COR-L47 (cell line): ENCODE results near the gene NAA16.
A peak's percentile ranks its signal among the peaks of the same experiment; 100 is the strongest.
"Not testable (repeated sequence)": the region's sequence is repeated elsewhere in the genome, so short reads cannot be mapped to it uniquely, and the experiment has no call there.

ENCODE experiments used
- DNase-seq: peaks from one replicate; lab custom pipeline; 2025; lab: John Stamatoyannopoulos, UW

NAA16 gene

DNA sequence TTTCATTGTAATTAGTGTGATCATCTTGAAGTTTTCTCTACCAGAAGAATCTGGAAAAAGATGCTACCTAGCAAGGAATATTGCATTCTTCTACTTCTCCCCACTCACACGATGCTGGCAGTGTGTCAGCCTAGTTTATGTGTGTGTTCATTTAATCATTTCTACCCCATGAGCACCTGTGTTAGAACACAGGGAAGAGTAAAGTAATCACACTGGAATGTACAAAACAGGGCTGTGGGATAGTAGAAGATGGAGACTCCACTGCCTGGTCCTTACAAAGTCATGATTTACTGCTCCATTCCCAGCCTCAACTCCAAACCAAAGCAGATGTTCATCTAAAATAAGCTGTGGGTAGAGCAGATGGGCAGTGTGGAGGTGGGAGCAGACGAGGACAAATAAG, 98.5 kb downstream of the NAA16 start:
- no peak for DNase-seq

- no peak for DNase-seq
Measured at GRCh38 chr13:41411060-41411459, 100.0 kb downstream of the NAA16 start.

DNA sequence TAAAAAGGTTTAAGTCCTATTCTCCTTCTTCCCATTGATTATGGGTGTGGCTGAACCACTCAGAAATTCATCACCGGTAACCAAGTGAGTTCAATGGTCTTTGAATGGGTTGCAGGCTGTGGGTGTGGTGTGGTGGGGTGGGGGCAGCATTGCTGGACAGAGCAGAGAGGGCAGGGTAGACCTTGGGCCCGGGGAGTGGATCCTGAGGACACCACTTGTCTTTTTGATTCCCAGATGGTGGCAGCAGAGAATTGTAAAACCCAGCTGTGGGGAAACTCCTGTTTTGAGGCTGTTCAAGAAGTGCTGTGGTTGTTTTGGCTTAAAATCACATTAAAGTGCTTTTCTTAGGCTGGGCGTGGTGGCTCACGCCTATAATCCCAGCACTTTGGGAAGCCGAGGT, 100.5 kb downstream of the NAA16 start:
- DNase-seq, result peak; percentile 11

DNA sequence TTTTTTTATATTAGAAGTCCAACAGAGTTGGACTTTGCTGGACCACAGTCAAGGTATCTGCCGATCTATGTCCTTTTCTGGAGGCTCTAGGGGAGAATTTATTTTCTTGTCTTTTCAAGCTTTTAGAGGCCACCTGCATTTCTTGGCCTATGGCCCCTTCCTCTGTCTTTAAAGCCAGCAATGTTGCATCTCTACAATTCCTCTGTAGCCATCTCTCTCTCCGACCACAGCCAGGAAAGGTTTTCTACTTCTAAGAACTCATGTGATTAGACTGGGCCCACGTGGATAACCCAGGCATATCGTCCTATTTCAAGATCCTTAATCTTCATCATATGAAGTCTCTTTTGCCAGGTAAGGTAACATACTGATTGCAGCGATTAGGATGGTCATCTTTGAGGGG, 102.8 kb downstream of the NAA16 start:
- no peak for DNase-seq

DNA sequence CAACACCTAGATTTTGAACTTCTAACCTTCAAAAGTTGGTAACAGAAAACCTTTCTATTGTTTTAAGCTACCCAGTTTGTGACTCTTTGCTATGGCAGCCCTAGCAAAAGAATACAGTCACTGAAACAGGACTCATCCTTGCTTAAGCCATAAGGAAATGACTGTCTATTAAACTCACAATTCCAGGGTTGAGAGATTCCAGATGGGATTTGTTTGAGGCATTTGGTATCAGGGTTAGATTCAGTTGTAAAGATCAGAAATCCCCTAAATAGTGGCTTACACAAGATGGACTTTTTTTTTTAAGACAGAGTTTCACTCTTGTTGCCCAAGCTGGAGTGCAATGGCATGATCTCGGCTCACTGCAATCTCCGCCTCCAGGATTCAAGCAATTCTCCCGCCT, 105.2 kb downstream of the NAA16 start:
- DNase-seq, result no peak

DNA sequence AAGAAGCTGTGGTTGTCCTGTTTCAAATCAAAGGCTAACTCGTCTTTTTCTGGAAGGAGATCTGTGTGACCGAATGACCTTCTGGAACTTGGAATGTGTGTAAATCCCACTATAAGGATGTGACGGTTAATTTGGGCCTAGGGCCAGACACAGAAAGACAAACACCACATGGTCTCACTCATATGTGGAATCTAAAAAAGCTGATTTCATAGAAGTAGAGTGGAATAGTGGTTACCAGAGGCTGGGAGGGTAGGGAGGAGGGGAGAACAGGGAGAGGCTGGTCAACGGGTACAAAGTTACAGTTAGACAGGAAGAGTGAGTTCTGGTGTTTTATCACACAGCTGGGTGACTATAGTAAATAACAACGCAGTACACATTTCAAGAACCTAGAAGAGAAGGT, 107.0 kb downstream of the NAA16 start:
- no peak for DNase-seq

- DNase-seq, result no peak
Measured at GRCh38 chr13:41418731-41419130, 107.7 kb downstream of the NAA16 start.

DNA sequence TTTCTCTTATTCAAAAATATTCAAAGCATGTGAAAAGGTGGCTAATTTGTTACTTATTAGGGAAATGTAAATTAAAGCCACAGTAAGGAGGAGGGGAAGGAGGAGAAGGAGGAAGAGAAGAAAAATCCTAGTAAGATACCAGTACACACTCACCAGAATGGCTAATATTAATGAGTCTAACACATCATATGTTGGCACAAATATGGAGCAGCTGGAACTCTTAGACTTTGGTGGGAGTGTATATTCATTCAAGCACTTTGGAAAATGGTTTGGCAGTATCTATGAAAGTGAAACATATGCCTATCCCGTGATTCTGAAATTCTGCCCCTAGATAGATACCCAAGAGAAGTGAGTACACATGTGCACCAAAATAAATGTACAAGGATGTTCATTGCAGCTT, 108.1 kb downstream of the NAA16 start:
- no peak for DNase-seq

GRCh38 chr13:41420146-41420545, 109.1 kb downstream of the NAA16 start:
- DNase-seq, result no peak

GRCh38 chr13:41421330-41421729, 110.3 kb downstream of the NAA16 start:
- not testable (repeated sequence) for DNase-seq

GRCh38 chr13:41421983-41422382, 110.9 kb downstream of the NAA16 start:
- not testable (repeated sequence) for DNase-seq

DNA sequence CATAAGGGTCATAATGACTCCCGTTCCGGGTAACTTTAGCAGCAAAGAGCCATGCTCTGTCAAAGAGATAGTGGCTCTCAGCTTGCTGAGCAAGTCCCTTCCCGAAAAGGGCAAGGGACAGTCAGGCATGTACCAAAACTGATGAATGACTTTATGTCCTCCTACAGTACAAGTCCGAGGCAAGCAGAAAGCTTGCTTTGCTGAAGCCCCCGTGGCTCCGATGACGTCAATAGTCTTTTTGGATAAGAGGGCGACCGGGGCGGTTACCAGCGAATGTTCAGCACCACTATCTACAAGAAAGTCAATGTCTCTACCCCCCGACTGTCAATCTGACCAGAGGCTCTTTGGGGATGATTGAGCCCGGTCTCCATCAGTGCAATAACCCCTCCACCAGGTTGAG, 112.2 kb downstream of the NAA16 start:
- not testable (repeated sequence) for DNase-seq

DNA sequence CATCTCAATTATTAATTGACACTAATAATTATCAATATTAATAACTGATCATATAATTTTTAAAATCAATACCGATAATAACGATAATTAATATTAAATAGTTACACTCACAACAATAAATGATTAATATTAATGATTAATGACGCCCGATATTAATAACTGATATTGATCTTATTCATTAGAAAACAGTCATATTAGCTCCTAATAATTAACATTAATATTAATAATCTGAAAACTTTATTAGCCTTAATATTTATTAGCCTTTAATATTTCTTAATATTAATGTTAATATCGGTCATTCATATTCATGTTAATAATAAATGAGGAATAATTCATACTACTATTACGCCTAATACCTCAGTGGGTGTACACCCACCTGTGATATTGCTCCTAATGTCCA, 113.6 kb downstream of the NAA16 start:
- DNase-seq, result not testable (repeated sequence)

DNA sequence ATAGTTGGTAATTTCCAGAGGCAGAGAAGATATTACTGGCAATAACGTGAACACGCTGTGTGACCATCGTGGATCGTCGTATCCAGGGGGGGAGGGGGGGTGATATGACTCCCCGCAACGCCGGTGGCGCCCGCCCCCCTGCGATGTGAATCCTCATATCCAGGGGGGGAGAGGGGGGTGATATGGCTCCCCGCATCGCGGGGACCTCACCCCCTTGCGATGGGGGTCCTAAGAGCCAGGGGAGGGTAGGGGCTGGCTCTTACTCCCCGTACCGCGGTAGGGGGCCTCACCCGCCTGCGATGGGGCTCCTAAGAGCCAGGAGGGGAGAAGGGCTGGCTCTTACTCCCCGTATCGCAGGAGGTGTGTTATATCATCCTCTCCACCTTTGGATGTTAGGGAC, 115.0 kb downstream of the NAA16 start:
- no peak for DNase-seq
